ENCODE measurements around the gene SEPTIN14.
"Not testable (repeated sequence)": the region's sequence is repeated elsewhere in the genome, so short reads cannot be mapped to it uniquely, and the experiment has no call there.

The SEPTIN14 gene

DNA sequence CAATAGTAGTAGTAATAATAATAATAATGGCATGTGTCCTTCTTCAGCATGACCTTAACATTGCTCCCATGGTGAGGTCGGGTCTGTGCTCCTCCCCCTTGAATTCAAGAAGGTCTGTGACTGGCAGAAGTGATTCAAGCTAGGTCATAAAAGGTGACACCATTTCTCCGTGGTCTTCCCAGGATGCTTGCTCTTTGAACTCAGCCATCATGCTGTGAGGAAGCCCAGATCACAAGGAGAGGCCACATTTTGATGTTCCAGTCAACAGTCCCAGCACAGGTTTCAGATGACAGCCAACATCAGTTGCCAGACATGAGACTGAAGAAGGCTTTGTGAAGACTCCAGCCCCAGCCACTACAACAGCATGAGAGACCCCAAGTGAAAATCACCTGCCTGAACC is 83.9 kb downstream of the SEPTIN14 start:
- DNase-seq = no peak

DNA sequence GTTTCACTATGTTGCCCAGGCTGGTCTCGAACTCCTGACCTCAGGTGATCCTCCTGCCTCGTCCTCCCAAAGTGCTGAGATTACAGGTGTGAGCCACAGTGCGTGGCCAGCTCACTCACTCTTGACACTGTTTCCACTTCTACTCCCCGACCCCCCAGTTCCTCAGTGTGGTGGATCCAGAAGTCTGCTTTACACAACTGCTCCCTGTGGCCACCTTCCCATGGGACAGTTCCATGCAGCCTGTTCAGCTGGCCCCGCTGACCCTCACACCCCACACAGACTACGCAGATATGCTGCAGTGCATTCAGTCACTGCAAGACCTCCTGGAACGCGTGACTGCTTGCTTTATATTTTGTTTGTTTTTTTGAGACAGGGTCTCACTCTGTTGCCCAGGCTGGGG is 86.4 kb downstream of the SEPTIN14 start:
- no peak for DNase-seq

DNA sequence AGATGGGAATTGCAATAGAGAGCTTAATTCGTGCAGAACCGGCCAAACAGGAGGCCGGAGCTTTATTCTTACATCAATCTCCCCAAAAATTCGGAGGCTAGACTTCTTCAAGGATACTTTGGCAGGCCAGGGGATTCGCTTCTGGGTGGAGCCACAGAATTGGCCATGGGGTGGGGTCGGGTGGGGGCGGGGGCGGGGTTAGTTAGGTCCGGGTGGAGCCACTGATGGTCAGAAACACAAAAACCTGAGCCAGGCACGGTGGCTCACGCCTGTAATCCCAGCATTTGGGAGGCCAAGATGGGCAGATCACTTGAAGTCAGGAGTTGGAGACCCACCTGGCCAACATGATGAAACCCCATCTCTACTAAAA is 87.5 kb downstream of the SEPTIN14 start:
- no peak for DNase-seq

DNA sequence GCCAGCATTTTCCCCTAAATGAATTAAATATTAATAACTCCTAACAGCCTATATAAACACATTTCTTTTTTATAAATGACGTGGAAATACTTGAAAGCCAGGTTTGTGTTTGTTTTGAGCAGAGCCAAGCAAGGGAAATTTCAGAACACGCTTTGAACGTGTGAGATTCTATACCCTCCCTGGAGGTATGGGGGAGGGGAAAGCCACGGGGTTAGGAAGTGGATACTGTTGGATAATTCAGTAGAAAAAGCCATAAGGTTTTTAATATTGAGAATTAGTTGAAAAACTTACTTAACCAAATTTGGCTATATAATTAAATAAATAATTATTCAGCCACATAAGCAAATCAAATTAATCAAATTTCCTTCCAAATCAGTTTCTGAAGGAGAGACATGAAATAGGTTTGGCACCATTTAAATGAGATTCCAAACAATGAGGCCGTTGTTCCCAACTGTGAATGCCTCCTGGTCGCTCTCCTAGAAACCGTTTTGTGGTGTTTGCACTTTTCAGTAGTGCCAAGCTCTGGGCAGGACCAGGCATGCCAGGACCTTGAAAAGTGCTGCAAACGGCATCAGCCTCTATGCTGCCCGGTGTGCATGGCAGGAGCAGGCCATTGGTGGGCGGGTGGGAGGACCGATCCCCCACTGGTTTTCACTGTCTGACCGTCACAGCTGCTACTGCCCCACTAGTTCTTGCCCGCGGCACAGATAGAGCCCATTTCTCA is 88.1 kb downstream of the SEPTIN14 start:
- DNase-seq = peak; percentile 68

DNA sequence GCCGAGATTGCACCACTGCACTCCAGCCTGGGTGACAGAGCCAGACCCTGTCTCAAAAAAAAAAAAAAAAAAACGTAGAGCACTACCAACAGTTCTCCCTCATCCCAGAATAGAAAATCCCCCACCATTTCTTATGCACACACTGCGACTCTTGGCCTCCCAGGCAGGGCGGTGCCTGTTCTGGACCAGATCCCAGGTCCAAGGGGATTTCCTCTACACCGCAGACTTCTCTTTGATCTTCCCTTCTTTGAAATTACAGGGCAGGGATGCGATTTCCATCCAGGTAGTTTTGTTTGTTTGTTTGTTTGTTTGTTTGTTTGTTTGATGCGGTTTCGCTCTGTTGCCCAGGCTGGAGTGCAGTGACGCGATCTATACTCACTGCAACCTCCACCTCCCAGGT is 91.8 kb downstream of the SEPTIN14 start:
- no peak for DNase-seq

DNA sequence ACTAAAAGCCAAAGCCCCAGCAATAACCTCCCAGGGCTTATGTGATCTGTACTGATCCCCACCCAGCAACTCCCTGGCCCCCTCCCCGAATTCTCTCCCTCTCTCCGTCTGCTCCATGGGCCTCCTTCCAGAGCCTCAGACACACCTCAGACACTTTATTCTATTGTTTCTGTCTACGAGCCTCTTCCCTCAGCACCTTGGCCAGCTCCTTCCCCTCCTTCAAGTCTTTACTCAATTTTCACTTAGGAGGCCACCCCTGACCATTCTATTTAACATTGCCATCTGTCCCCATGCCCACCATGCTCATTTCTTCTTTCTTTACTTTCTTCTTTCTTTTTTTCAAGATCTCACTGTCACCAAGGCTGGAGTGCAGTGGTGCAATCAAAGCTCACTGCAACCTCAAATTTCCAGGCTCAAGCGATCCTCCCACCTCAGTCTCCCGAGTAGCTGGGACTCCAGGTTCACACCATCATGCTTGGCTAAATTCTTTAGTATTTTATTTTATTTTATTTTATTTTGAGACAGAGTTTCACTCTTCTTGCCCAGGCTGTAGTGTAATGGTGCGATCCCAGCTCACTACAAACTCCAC is 109.2 kb downstream of the SEPTIN14 start:
- not testable (repeated sequence) for DNase-seq

DNA sequence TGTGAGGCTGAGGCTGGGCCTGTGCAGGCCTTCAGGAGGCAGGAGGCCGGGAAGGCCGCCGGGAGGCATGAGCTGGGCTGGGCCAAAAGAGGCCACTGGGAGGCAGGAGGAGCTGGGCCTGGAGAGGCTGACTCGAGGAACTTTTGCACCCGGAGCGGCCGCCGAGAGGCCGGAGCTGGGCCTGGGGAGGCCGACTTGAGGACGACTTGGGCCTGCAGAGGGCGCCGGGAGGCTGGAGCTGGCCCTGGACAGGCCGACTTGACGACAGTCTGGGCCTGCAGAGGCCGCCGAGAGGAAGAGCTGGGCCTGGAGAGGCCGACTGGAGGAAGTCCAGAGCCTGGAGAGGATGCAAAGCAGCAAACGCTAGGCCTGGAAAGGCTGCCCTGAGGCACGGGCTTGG is 117.8 kb downstream of the SEPTIN14 start:
- not testable (repeated sequence) for DNase-seq

Measured in NCI-H2081 treated with DMSO at 0.1 percent for 48 hours (cell line).